SK-N-SH treated with all-trans-retinoic acid at 6 μM for 48 hours (cell line): ENCODE results near the gene HADH.

ENCODE experiments used
- ATAC-seq: fragments of 200-7000 bp; cut with Tn5 transposase; 3 replicates; pipeline ENCODE4 v1.9.1; 2020; ENCODE audit warnings: mild to moderate bottlenecking, moderate library complexity
- ARNTL ChIP-seq: fragments of 450-650 bp; formaldehyde crosslinking; IDR thresholded peaks from 2 replicates; pipeline ENCODE4 v1.5.0; 2020; ENCODE audit warnings: low read depth, mild to moderate bottlenecking, moderate library complexity, borderline replicate concordance
- BACH2 ChIP-seq: fragments of 250-450 bp; sonication (Bioruptor Pico); IDR thresholded peaks from 2 replicates; pipeline ENCODE4 v1.9.0; 2021; ENCODE audit warnings: mild to moderate bottlenecking, borderline replicate concordance
- CREB5 ChIP-seq: fragments of 250-450 bp; sonication (Bioruptor Pico); IDR thresholded peaks from 2 replicates; pipeline ENCODE4 v1.5.1; 2020; ENCODE audit warnings: low read depth, mild to moderate bottlenecking, moderate library complexity
- CSDC2 ChIP-seq: fragments of 250-450 bp; sonication (Bioruptor Pico); IDR thresholded peaks from 2 replicates; pipeline ENCODE4 v1.5.0; 2020; ENCODE audit warnings: mild to moderate bottlenecking, moderate library complexity
- CSRNP3 ChIP-seq: fragments of 250-450 bp; sonication (Bioruptor Pico); IDR thresholded peaks from 2 replicates; pipeline ENCODE4 v1.5.1; 2021; ENCODE audit warnings: mild to moderate bottlenecking, moderate library complexity
- ESRRG ChIP-seq: fragments of 250-450 bp; sonication (Bioruptor Pico); IDR thresholded peaks from 2 replicates; pipeline ENCODE4 v1.6.1; 2021; ENCODE audit warnings: mild to moderate bottlenecking
- GLIS3 ChIP-seq: fragments of 250-450 bp; sonication (Bioruptor Pico); IDR thresholded peaks from 2 replicates; pipeline ENCODE4 v1.5.0; 2020; ENCODE audit warnings: mild to moderate bottlenecking, moderate library complexity
- OSR1 ChIP-seq: fragments of 250-450 bp; sonication (Bioruptor Pico); IDR thresholded peaks from 2 replicates; pipeline ENCODE4 v1.8.0; 2022; ENCODE audit warnings: moderate library complexity, mild to moderate bottlenecking, inconsistent platforms
- PATZ1 ChIP-seq: fragments of 250-450 bp; sonication (Bioruptor Pico); IDR thresholded peaks from 2 replicates; pipeline ENCODE4 v1.8.0; 2020; ENCODE audit warnings: mild to moderate bottlenecking, moderate library complexity, borderline replicate concordance
- POU6F1 ChIP-seq: fragments of 250-450 bp; sonication (Bioruptor Pico); IDR thresholded peaks from 2 replicates; pipeline ENCODE4 v1.8.0; 2021; ENCODE audit warnings: low read depth, mild to moderate bottlenecking, moderate library complexity, borderline replicate concordance
- PPARA ChIP-seq: fragments of 250-450 bp; sonication (Bioruptor Pico); IDR thresholded peaks from 2 replicates; pipeline ENCODE4 v1.5.0; 2020; ENCODE audit warnings: mild to moderate bottlenecking, borderline replicate concordance
- RARB ChIP-seq: fragments of 250-450 bp; sonication (Bioruptor Pico); IDR thresholded peaks from 2 replicates; pipeline ENCODE4 v1.8.0; 2021; ENCODE audit warnings: mild to moderate bottlenecking, moderate library complexity
- SNAI2 ChIP-seq: fragments of 250-450 bp; sonication (Bioruptor Pico); IDR thresholded peaks from 2 replicates; pipeline ENCODE4 v1.5.0; 2020; ENCODE audit warnings: mild to moderate bottlenecking, moderate library complexity
- TCF4 ChIP-seq: fragments of 250-450 bp; sonication (Bioruptor Pico); IDR thresholded peaks from 2 replicates; pipeline ENCODE4 v1.8.0; 2021; ENCODE audit warnings: mild to moderate bottlenecking, moderate library complexity, borderline replicate concordance
- TOX ChIP-seq: fragments of 250-450 bp; sonication (Bioruptor Pico); IDR thresholded peaks from 2 replicates; pipeline ENCODE4 v1.8.0; 2021; ENCODE audit warnings: mild to moderate bottlenecking, moderate library complexity, borderline replicate concordance
- TSHZ2 ChIP-seq: fragments of 250-450 bp; sonication (Bioruptor Pico); IDR thresholded peaks from 2 replicates; pipeline ENCODE4 v1.5.0; 2020; ENCODE audit warnings: mild to moderate bottlenecking, moderate library complexity
- ZC3H10 ChIP-seq: fragments of 250-450 bp; sonication (Bioruptor Pico); IDR thresholded peaks from 2 replicates; pipeline ENCODE4 v1.5.1; 2021; ENCODE audit warnings: mild to moderate bottlenecking, moderate library complexity
- ZFP30 ChIP-seq: fragments of 450-650 bp; formaldehyde crosslinking; IDR thresholded peaks from 2 replicates; pipeline ENCODE4 v1.5.0; 2022; ENCODE audit warnings: mild to moderate bottlenecking, moderate library complexity
- ZNF565 ChIP-seq: fragments of 450-650 bp; formaldehyde crosslinking; conservative IDR thresholded peaks from 2 replicates; pipeline ENCODE4 v1.5.0; 2020; ENCODE audit warnings: low read depth, mild to moderate bottlenecking, moderate library complexity
- ZNF70 ChIP-seq: fragments of 450-650 bp; formaldehyde crosslinking; IDR thresholded peaks from 2 replicates; pipeline ENCODE4 v1.5.0; 2020; ENCODE audit warnings: mild to moderate bottlenecking, moderate library complexity

The HADH gene

GRCh38 chr4:108047199-108047598 is 57.5 kb downstream of the HADH start:
- TF ChIP-seq ZNF565 (CRISPR knock-in tag) (no peak), TOX (CRISPR knock-in tag) (no peak), SNAI2 (CRISPR knock-in tag) (no peak)
- TF ChIP-seq, all 23 proteins: peak for 0
- no peak for ATAC-seq

- ATAC-seq = no peak
- TF ChIP-seq ZFP30 (CRISPR knock-in tag) (no peak), ZNF70 (CRISPR knock-in tag) (no peak), PATZ1 (CRISPR knock-in tag) (no peak), ESRRG (CRISPR knock-in tag) (no peak), CREB5 (CRISPR knock-in tag) (no peak), ARNTL (no peak)
- TF ChIP-seq, all 23 proteins: peak for 0
Observed at GRCh38 chr4:108048157-108048556, 58.5 kb downstream of the HADH start.

- ATAC-seq = peak; percentile 70
- TF ChIP-seq CSRNP3 (CRISPR knock-in tag) (no peak), POU6F1 (CRISPR knock-in tag) (no peak), BACH2 (CRISPR knock-in tag) (no peak), RARB (CRISPR knock-in tag) (no peak), TCF4 (no peak), PPARA (no peak), TOX (CRISPR knock-in tag) (no peak), CREB5 (CRISPR knock-in tag) (no peak), ZNF565 (CRISPR knock-in tag) (no peak), CSDC2 (CRISPR knock-in tag) (no peak), SNAI2 (CRISPR knock-in tag) (no peak), GLIS3 (CRISPR knock-in tag) (no peak), PATZ1 (CRISPR knock-in tag) (no peak), ZFP30 (CRISPR knock-in tag) (no peak), ZNF70 (CRISPR knock-in tag) (no peak), ZC3H10 (CRISPR knock-in tag) (no peak), OSR1 (CRISPR knock-in tag) (no peak), TSHZ2 (CRISPR knock-in tag) (no peak)
Observed at GRCh38 chr4:108048997-108049396, 59.3 kb downstream of the HADH start.
